GM15510 (cell line): ENCODE measurements around the gene CNTNAP2.

Source experiments
- POLR2A ChIP-seq: IDR thresholded peaks from 3 replicates; pipeline ENCODE4 v1.6.1; 2011; ENCODE audit warnings: borderline replicate concordance; ENCODE audit not compliant: insufficient read length; ENCODE audit errors: extremely low read depth

Gene CNTNAP2

DNA sequence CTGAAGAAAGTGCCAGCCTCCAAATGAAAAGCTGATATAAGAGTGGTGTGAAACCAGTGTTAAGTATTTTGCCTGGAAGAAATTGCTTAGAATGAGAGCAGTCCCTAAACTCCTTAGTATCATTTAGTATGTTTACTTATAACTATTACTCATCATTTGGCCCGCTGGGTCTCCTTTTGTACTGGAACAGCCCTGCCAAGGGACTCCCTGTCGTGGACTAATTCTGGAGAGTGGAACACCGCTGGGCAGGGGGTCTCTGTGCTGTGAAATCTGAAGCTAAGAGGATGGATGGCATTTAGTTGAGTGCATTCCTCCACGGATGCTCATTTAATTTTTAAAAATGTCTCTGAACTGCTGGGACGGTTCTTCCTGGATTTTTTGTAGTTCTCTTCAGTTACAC, 1584.1 kb downstream of the CNTNAP2 start:
- TF ChIP-seq POLR2A: no peak

DNA sequence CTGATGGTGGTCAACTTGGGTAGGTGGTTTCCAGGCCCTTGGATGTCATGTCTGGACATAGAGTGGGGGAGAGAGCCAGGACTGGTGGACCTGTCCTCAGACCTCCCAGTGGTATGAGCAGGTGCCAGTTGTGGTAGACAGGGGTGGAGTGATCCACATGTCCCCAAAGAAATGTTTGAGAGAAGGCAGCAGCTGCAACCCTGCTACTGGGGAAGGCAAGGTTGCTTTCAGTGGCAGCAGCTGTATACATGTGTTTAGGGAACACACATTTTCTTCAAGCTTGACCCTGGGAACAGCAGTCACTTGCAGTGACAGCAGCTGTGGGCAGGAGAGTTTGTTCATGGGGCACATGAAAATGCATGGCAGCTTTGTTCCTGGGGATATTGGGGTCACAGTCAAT, 1591.3 kb downstream of the CNTNAP2 start:
- no peak for TF ChIP-seq POLR2A

DNA sequence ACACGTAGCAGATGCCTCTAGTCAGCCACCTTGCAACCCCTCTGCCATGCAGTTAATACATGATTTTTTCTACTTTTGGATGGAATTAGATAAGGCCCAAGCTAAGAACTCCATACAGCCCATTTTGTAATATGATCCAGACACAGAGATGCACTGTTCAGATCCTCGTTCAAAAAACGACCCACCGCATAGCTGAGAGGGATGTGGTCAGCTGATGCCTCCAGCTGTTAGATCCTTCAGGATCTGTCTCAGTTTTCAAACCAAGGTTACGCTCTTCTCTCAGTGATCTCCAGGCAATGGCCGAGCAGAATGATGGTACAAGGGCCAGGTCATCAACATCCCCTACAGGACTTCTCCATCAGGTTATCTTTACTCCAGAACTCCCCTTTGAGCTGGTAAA, 1592.3 kb downstream of the CNTNAP2 start:
- TF ChIP-seq POLR2A: no peak

DNA sequence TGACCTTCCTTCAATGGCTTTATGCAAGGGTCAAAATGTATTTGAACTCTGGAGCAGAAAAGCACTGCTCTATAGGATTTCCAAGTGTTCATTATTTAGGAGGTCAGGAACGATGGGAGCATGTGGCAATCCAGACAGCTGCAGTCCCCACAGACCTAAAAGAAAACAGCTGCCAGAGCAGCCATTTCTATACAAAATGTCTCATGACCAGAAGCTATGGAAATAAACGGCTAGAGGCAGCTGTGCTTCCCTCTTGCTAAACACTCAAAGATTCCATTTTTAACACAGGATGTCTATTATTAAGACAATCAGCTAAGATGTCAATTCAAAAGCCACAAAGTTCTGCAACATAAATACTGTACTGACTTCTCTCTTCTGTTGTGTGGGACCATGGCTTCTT, 1594.8 kb downstream of the CNTNAP2 start:
- TF ChIP-seq POLR2A: no peak

DNA sequence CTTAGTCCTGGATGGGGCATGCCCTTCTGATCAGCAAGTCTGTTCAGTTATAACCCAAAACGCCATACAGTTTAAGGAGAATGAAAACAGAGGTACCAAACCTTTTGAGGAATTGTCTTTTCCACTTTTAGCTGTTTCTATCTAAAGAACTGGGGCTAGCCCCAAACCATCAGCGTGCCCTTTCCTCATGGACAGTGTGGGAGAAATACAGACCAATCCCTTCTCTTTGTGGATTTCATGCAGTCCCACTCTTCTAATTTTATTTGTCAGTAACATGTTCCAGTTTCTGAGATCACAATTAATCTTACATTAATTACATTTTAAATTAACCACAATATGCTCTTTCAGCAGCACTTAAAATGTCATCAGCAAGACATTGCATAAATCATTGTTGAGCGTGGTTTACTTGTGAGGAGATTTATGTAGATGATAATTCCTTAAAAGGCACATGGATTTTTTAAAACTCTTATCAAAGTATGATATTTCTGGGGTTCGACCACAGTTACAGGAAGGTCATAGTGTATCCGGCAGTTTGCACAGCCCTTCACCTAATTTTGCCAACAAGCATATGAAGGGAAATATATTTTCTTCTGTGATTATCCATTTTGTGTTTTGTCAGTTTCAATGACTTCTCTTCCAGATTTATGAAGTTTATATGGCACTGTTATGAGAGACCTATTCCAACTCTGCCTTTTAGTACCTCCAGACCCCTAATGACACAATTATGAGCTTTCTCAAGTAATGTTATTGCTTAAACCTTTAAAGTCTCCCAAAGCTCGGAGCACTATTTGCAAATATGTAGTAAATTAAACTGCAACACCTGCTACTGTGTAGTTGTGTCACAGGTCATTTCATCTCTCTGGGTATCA, 1605.6 kb downstream of the CNTNAP2 start:
- TF ChIP-seq POLR2A: no peak

DNA sequence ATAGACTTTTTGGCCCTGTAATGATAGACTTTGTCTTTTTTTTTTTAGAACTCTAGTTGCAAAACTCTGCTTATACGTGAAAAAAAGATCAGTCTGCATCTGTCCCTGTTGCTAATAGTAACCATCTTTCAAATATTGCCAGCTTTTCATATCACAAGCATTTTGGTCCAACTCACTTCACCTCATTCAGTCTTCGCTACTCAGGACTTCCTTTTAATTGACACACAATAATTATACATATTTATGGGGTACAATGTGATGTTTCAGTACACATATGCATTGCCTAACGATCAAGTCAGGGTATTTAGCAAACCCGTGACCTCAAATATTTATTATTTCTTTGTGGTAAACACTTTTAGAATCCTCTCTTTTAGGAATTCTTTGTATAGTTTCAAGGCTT, 1606.9 kb downstream of the CNTNAP2 start:
- TF ChIP-seq POLR2A: no peak

DNA sequence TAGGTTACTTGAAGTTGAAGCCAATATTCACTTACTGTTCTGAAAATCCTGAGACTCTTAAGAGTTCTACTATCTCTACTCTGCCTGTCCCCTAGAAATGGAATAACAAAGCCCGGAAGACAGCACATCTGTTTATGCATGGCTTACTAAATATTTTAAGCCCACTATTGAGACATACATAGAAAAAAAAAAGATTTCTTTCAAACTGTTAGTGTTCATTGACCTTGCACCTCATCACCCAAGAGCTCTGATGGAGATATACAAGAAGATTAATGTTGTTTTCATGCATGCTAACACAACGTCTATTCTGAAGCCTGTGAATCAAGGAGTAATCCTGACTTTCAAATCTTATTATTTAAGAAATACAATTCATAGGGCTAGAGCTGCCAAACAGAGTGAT, 1614.7 kb downstream of the CNTNAP2 start:
- TF ChIP-seq POLR2A: no peak

DNA sequence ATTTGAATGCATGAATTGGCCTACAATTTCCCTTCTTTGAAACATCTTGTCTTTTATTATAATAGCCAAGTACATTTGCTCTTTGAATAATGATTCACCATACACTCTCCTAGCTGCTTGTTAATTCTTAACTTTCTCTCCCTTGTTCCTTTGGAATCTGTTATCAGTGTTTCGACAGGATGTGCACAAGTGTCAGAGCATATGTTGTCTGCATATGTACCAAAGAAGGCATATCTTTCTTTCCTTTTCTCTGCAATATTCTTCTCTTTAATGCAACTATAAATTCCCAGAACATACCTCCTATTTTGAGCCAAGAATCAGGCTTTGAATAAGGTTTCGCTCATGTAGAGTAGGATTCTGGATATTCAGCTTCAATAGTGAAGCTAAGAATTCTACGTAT, 1625.7 kb downstream of the CNTNAP2 start:
- TF ChIP-seq POLR2A: no peak

DNA sequence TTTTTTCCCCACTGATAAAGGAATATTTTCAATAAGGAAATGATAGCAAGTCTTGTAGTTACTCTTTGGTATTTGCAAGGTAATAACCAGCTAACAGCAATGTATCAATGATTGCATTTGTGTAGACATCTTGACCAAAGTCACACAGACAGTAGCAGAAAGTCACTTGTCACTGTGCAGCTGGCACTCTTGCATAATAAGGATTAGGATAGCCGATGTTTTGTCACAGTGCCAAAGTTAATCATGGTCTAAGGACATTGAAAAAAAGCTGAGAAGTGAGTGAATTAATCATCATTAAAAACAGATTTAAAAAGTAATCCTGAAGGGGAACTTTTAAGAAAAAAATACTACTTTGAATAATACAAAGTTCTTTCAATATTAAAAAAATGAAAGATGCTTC, 1639.7 kb downstream of the CNTNAP2 start:
- TF ChIP-seq POLR2A: no peak

DNA sequence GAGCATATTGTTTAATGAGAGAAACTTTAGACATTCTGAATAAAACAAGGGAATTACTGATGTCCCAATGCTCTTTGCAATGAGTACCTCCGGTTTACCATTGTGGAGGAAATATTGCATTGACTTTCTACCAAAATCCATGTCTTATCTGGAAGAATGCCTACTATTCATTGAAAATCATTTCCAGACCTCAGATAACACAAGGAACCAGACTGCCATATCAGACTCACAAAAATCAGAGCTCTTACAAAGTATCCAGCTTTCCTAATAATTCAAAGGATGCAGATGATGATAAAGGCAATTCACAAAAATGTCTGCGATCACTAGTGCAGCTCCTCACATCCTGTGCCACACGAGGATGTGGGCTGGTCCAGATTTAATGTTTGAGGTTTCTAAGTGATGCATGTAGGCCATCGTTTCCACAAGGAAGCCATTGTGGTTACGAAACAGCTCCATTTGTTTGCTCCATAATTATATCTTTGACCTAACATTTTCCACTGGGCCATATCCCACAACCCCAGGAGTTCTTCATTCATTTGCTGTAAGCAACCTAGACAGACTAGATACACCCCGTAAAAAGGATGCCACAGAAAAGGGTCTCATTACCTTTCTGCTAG, 1642.8 kb downstream of the CNTNAP2 start:
- no peak for TF ChIP-seq POLR2A

DNA sequence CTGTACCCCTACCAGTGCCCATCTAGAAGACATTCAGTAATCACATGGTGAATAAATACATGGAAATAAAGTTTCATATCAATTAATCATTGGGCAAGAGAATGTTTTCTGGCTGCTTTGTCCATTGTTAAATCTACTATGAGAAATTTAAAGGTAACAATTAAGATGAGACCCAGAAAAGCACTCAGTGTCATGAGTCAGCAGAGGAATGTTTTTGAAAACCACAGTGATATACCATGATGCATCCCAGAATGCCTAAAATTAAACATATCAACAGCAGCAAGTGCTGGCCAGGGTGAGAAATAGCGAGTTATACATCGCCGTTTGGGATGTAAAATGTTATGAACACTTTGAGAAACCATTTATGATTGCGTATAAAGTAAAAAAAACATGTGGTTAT, 1648.7 kb downstream of the CNTNAP2 start:
- TF ChIP-seq POLR2A: no peak

DNA sequence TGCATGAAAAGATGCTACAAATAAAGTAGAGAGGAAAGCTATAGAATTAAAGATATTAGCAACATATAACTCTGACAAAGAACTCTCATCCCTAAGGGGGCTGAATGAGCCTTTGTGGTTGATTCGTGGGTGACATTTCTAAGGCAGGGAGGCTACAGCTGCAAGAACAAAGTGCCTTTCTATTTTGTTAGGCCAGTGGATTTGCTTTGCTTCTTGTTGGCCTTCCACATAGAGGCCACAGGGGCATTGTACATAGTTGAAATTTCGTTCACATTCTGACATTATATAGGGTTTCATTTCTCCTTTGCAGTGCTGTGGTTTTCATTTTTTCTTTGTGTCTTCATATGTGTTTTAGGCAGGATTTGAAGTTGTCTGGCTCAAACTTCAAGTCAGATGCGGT, 1654.7 kb downstream of the CNTNAP2 start:
- no peak for TF ChIP-seq POLR2A

DNA sequence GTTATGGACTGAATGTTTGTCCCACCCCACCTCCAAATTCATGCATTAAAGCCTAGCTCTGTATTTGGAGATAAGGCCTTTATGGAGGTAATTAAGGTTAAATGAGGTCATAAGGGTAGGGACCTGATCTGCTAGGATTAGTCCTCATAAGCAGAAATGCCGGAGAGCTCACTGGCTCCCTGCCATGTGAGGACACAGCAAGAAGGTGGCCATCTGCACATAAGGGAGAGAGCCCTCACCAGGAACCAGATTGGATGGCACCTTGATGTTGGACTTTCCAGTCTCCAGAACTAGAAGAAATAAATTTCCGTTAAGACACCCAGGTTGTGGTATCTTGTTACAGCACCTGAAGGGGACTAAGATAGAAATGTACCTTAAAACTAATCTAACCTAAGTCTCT, 1657.9 kb downstream of the CNTNAP2 start:
- no peak for TF ChIP-seq POLR2A

DNA sequence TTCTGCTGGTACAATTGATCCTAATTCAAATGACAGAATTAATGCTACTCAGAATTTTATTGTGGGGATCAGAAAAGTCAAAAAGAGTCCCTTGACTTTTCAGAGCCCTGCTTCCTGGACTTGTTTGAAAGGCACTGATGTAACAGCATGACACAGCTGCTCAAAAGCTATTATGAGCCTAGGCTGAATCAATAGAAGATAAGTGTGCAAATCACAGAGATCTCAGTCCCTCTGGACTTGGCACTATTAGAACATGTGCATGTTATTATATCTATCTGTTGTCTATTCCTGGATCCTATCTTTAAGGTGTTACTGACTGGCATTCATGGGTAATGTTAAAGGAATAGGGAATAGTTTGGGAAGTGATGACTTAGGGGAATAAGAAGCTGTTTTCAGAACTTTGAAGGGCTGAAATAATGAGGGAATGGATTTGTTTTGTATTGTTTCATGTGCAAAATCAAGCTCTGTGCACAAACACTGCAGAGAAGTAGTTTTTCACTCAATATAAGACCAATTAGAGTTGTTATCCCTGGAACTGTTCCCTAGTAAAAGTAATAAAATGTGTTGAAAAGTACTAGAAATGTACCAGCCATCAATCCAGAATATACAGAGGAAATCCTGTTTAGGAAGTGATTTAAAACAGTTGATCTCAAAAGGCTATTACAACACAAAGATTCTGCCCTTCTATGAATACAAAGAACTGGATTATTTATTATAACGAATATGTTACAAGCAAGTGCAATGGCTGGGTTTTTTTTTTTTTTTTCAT, 1659.1 kb downstream of the CNTNAP2 start:
- TF ChIP-seq POLR2A: no peak

DNA sequence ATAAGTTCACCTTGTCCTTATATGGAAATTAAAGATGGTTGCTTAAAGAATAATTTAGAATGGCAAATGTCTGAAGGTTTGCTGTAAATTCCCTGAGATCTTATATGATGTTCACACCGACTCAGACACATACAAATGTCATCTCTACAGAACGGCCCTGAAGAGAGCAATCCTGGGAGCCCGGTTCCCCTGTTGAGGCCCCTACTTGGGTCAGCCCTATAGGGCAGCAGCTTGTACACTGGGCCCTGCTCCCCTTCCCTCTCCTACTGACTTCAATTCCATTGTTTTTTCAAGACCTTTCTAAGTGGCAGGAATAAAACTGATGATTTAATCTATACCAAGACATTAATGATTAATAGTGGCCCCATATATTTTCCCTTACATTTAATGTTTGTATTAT, 1660.7 kb downstream of the CNTNAP2 start:
- TF ChIP-seq POLR2A: no peak
